Chondrocyte (in vitro differentiated cells): ENCODE measurements around the gene MESP2. TPM values are rescaled to one million over a fixed set of nuclear protein-coding genes. Genes with fewer than 3 reads are reported as not detected.
A peak's percentile ranks its signal among the peaks of the same experiment; 100 is the strongest.

Experiments
- DNase-seq: peaks from one replicate; pipeline ENCODE4 v3.0.0; 2021; ENCODE audit warnings: mixed read lengths, low spot score
- H3K27ac Mint-ChIP-seq: one replicate; pipeline ENCODE4 v1.8.0; 2021; ENCODE audit warnings: mild to moderate bottlenecking, moderate library complexity, mixed read lengths; ENCODE audit not compliant: unreplicated experiment
- H3K27me3 Mint-ChIP-seq: 2 replicates; pipeline ENCODE4 v1.8.0; 2021; ENCODE audit warnings: low read depth, mixed read lengths
- H3K36me3 Mint-ChIP-seq: 2 replicates; pipeline ENCODE4 v1.8.0; 2021; ENCODE audit warnings: low read depth, mixed read lengths
- H3K4me1 Mint-ChIP-seq: 2 replicates; pipeline ENCODE4 v1.8.0; 2021; ENCODE audit warnings: low read depth, mild to moderate bottlenecking, mixed read lengths
- H3K4me3 Mint-ChIP-seq: one replicate; pipeline ENCODE4 v1.8.0; 2021; ENCODE audit warnings: mild to moderate bottlenecking, moderate library complexity, mixed read lengths; ENCODE audit not compliant: unreplicated experiment
- H3K9me3 Mint-ChIP-seq: 2 replicates; pipeline ENCODE4 v1.8.0; 2021; ENCODE audit warnings: low read depth, mixed read lengths
- total RNA-seq: library from RNA; stranded (reverse); gene quantifications from 3 replicates; pipeline ENCODE4 v1.2.1, GENCODE V29; 2021
- TF ChIP-seq, protein P1 (sequence below): fragments of 200-600 bp; sonication (generic); IDR thresholded peaks from 2 replicates; pipeline ENCODE4 v1.5.0; 2021; ENCODE audit warnings: antibody characterized with exemption, mild to moderate bottlenecking, moderate library complexity

MESP2 gene
- total RNA-seq, 1 donor from 2014 or later, result 0.25 TPM

DNA sequence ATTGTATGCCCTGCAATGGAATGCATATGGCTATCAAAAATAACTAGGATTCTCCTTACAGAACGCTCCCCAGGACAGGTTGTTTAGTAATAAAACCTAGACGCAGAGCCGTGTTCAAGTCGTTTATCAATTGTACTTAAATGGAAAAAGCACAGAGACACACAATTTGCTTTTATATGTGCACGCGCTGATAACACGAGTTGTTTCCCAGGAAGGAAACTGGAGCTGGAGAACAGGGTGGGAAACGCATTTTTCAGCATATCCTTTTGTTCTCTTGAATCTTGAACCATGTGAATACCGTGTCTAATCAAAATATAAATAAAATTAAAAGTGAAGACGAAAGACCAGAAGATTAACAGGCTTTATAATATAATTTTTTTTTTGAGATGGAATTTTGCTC, 42.2 kb downstream of the MESP2 start:
- peaks cover 38% of the 10 kb centered on the region for H3K4me1 Mint-ChIP-seq
- no peak for DNase-seq
- no peak overlapping the region for H3K4me3 Mint-ChIP-seq
- no peak overlapping the region for H3K27ac Mint-ChIP-seq
- H3K27me3 Mint-ChIP-seq, result no peaks in the 10 kb centered on the region
- H3K9me3 Mint-ChIP-seq, result peaks cover 8% of the 10 kb centered on the region
- no peaks in the 10 kb centered on the region for H3K36me3 Mint-ChIP-seq
- TF ChIP-seq, protein P1, sequence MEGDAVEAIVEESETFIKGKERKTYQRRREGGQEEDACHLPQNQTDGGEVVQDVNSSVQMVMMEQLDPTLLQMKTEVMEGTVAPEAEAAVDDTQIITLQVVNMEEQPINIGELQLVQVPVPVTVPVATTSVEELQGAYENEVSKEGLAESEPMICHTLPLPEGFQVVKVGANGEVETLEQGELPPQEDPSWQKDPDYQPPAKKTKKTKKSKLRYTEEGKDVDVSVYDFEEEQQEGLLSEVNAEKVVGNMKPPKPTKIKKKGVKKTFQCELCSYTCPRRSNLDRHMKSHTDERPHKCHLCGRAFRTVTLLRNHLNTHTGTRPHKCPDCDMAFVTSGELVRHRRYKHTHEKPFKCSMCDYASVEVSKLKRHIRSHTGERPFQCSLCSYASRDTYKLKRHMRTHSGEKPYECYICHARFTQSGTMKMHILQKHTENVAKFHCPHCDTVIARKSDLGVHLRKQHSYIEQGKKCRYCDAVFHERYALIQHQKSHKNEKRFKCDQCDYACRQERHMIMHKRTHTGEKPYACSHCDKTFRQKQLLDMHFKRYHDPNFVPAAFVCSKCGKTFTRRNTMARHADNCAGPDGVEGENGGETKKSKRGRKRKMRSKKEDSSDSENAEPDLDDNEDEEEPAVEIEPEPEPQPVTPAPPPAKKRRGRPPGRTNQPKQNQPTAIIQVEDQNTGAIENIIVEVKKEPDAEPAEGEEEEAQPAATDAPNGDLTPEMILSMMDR, result no peak

DNA sequence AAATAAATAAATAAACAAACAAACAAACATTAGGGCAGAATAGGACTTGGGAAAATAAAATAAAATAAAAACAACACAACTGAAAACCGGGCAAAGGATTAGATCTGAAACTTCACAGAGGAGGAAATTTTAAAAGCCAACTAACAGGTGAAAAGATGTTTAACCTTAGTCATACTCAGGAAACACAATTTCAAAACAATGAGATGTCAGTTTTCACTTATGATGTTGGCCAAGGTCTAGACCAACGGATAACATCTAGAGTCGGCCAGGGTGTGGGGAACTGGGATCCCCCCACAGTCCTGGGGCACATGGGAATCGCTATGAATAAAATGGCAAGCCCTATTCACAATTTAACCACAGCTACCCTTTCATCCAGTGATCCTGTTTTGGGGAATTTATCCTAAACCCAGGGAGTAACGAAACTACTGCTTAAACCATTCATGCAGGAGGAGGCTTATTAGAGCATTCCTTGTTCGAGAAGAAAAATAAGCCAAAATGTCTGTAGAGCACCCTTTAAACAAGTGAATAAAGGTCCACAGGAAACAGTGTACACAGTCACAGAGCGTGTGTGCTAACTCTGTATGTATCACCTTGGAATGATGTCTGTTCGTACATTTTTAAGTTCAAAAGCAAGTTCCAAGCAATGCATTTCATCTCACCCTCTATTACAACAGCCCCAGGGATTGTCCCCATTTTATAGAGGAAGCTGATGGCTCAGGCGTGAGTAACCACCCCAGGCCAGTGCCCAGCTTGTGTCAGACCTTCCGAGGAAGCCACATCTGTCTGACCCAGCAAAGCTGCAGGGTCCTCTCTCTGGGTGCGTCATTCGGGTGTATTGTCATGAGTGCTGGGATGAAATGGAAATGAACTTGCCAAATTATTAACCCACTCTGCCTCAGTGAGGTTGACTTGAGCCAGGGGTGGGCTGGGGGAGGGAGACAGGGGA, 44.8 kb downstream of the MESP2 start:
- H3K27ac Mint-ChIP-seq, result no peak overlapping the region
- H3K27me3 Mint-ChIP-seq, result no peaks in the 10 kb centered on the region
- no peaks in the 10 kb centered on the region for H3K36me3 Mint-ChIP-seq
- H3K4me1 Mint-ChIP-seq, result peaks cover 44% of the 10 kb centered on the region
- peaks cover 4% of the 10 kb centered on the region for H3K9me3 Mint-ChIP-seq
- no peak overlapping the region for H3K4me3 Mint-ChIP-seq
- TF ChIP-seq, protein P1, result no peak
- no peak for DNase-seq

DNA sequence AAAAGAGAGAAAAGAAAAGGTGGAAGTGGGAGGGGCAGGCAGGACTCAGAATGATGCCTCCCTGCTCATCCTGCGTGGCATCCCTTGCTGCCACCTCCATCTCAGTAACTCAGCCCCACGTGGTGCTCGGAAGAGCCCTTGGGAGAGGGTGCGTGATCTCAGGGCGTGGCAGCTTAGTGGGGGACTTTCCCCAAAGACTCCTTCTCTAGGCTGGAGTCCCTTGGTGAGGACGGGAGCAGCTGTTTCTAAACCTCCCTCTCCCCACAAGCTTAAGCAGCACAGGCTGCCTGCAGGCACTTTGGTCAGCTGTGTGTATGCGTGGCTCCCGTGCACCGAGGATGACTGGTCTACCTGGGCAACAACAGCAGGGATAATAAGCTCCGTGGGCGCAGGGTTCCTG, 45.9 kb downstream of the MESP2 start:
- Mint-ChIP-seq H3K9me3 (no peaks in the 10 kb centered on the region), H3K27ac (no peak overlapping the region), H3K36me3 (no peaks in the 10 kb centered on the region), H3K4me3 (no peak overlapping the region), H3K4me1 (peaks cover 36% of the 10 kb centered on the region), H3K27me3 (no peaks in the 10 kb centered on the region)
- no peak for DNase-seq
- TF ChIP-seq, protein P1, result no peak

DNA sequence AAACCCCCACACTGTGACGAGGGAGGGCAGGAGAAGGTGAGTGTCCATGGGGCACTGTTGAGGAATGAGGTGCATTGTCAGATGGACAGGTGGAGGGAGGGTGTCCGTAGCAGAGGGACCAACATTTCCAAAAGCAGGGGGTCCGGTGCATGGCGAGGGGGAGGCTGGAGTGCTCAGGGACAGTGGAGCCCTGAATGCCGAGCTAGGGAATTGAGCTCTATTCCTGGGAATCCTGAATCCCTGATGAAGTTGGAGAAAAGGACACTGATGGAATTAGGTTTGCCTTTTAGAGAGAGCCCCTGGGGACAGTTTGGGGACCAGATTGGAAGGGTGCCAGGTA, 46.4 kb downstream of the MESP2 start:
- H3K27me3 Mint-ChIP-seq, result no peaks in the 10 kb centered on the region
- H3K9me3 Mint-ChIP-seq, result no peaks in the 10 kb centered on the region
- DNase-seq, result no peak
- TF ChIP-seq, protein P1, result no peak
- H3K36me3 Mint-ChIP-seq, result no peaks in the 10 kb centered on the region
- H3K27ac Mint-ChIP-seq, result peak overlapping the region; percentile 49
- peaks cover 36% of the 10 kb centered on the region for H3K4me1 Mint-ChIP-seq
- no peak overlapping the region for H3K4me3 Mint-ChIP-seq

DNA sequence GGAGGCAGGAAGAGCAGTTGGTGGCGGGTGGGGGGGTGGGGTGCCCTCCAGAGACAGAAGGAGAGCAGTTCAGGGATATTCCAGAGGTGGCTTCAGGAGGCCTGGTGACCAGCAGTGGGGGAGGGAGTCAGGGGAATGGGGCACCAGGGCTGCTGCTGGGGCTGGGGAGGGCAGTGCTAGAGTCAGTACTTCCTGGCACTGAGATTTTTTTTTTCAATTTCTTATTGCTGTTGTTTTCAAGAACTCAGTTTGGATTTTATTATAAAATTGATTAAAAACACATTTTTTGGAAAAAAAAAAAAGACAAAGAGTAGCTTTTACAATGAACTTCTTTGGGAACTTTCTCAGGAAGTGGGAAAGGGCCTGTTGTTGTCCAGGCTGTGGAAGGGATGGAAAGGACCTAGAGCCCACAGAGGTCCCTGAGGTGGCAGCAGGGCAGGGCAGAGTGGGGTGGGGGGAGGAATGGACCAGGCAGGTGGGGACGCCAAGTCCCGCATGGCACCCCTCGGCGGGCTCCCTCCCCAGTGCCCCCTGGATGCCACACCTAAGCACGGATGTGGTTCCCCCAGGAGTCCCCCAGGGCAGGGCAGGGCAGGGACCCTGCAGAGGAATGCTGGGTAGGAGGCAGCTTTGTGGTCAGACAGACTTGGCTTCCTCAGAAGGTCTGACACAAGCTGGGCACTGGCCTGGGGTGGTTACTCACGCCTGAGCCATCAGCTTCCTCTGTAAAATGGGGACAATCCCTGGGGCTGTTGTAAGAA, 47.0 kb downstream of the MESP2 start:
- no peaks in the 10 kb centered on the region for H3K36me3 Mint-ChIP-seq
- H3K27me3 Mint-ChIP-seq, result no peaks in the 10 kb centered on the region
- H3K4me3 Mint-ChIP-seq, result no peak overlapping the region
- peaks cover 37% of the 10 kb centered on the region for H3K4me1 Mint-ChIP-seq
- TF ChIP-seq, protein P1, result peak; percentile 19
- H3K27ac Mint-ChIP-seq, result no peak overlapping the region
- H3K9me3 Mint-ChIP-seq, result no peaks in the 10 kb centered on the region
- no peak for DNase-seq
